Measurements from ENCODE around the gene KIRREL1. TPM values are rescaled to one million over a fixed set of nuclear protein-coding genes. Genes with fewer than 3 reads are reported as not detected.

Gene KIRREL1
- total and polyA plus RNA-seq, 2 experiments from 2014 or later, result 5.1 to 35.2 TPM

DNA sequence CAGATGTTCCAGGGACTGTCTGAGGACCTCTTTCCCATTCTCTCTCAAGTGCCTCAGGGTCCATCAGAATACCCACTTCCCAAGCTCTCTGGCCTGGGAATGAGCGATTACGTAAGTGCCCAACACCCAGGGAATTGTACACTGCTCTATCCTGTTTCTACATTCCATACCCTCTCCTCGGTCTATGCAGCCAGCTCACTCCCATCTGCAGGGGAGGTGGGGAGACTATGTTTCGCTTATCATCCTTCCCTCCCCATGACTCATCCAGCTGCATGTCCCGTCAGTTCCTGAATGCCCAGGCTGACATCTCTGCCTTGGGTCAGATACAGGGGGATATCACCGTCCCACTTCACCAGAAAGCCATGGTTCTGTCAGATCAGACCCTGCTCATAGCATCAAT, 152.7 kb downstream of the KIRREL1 start:
- no peak overlapping the region for H3K4me3 Mint-ChIP-seq
- no peaks in the 10 kb centered on the region; the same call in 2 of the 3 replicates for H3K9me3 Mint-ChIP-seq
- Histone ChIP-seq H3K4me1 (ENCODE audit: insufficient read depth) (no peaks in the 10 kb centered on the region), H3K27me3 (ENCODE audit: insufficient read depth) (peaks cover 15% of the 10 kb centered on the region; the same call in 1 of the 2 replicates), H3K79me2 (replicated peaks; ENCODE audit: insufficient read depth) (no peaks in the 10 kb centered on the region), H3K4me2 (no peak overlapping the region), H3K36me3 (ENCODE audit: insufficient read depth) (no peaks in the 10 kb centered on the region; the same call in 1 of the 2 replicates), H3K9me2 (ENCODE audit: insufficient read depth) (peaks cover 26% of the 10 kb centered on the region), H4K20me1 (replicated peaks; ENCODE audit: insufficient read depth) (no peaks in the 10 kb centered on the region), H2AFZ (no peak overlapping the region), H3K4me3 (no peak overlapping the region), H3F3A (replicated peaks; ENCODE audit: low read depth) (no peaks in the 10 kb centered on the region), H3K27ac (ENCODE audit: low read depth) (no peak overlapping the region)
- DNase-seq (ENCODE audit: low spot score) (no peak), ATAC-seq (no peak)
- peaks cover 7% of the 10 kb centered on the region for H3K27me3 Mint-ChIP-seq (ENCODE audit: insufficient read depth, low read depth, poor library complexity)
- H3K27ac Mint-ChIP-seq, result no peak overlapping the region
- H3K4me1 Mint-ChIP-seq, result no peaks in the 10 kb centered on the region; the same call in 2 of the 3 replicates
- TF ChIP-seq POLR2AphosphoS5 (IDR thresholded peaks at IDR 0.05; ENCODE audit: low read depth) (no peak), CREB1 (CRISPR knock-in tag; IDR thresholded peaks at IDR 0.05; ENCODE audit: low read depth) (no peak), ZNF114 (CRISPR knock-in tag; IDR thresholded peaks at IDR 0.05) (no peak), EZH2 (IDR thresholded peaks at IDR 0.05; ENCODE audit: low read depth, unreplicated experiment) (no peak), STAT1 (IDR thresholded peaks at IDR 0.05; ENCODE audit: unreplicated experiment) (no peak), EZH2phosphoT487 (IDR thresholded peaks at IDR 0.05; ENCODE audit: unreplicated experiment) (no peak), ZNF331 (CRISPR knock-in tag; IDR thresholded peaks at IDR 0.05; ENCODE audit: low read depth) (no peak), JUNB (IDR thresholded peaks at IDR 0.05; ENCODE audit: unreplicated experiment) (no peak)
- TF ChIP-seq, protein P1, sequence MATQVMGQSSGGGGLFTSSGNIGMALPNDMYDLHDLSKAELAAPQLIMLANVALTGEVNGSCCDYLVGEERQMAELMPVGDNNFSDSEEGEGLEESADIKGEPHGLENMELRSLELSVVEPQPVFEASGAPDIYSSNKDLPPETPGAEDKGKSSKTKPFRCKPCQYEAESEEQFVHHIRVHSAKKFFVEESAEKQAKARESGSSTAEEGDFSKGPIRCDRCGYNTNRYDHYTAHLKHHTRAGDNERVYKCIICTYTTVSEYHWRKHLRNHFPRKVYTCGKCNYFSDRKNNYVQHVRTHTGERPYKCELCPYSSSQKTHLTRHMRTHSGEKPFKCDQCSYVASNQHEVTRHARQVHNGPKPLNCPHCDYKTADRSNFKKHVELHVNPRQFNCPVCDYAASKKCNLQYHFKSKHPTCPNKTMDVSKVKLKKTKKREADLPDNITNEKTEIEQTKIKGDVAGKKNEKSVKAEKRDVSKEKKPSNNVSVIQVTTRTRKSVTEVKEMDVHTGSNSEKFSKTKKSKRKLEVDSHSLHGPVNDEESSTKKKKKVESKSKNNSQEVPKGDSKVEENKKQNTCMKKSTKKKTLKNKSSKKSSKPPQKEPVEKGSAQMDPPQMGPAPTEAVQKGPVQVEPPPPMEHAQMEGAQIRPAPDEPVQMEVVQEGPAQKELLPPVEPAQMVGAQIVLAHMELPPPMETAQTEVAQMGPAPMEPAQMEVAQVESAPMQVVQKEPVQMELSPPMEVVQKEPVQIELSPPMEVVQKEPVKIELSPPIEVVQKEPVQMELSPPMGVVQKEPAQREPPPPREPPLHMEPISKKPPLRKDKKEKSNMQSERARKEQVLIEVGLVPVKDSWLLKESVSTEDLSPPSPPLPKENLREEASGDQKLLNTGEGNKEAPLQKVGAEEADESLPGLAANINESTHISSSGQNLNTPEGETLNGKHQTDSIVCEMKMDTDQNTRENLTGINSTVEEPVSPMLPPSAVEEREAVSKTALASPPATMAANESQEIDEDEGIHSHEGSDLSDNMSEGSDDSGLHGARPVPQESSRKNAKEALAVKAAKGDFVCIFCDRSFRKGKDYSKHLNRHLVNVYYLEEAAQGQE (IDR thresholded peaks at IDR 0.05; ENCODE audit: unreplicated experiment), result no peak
- TF ChIP-seq, protein P2, sequence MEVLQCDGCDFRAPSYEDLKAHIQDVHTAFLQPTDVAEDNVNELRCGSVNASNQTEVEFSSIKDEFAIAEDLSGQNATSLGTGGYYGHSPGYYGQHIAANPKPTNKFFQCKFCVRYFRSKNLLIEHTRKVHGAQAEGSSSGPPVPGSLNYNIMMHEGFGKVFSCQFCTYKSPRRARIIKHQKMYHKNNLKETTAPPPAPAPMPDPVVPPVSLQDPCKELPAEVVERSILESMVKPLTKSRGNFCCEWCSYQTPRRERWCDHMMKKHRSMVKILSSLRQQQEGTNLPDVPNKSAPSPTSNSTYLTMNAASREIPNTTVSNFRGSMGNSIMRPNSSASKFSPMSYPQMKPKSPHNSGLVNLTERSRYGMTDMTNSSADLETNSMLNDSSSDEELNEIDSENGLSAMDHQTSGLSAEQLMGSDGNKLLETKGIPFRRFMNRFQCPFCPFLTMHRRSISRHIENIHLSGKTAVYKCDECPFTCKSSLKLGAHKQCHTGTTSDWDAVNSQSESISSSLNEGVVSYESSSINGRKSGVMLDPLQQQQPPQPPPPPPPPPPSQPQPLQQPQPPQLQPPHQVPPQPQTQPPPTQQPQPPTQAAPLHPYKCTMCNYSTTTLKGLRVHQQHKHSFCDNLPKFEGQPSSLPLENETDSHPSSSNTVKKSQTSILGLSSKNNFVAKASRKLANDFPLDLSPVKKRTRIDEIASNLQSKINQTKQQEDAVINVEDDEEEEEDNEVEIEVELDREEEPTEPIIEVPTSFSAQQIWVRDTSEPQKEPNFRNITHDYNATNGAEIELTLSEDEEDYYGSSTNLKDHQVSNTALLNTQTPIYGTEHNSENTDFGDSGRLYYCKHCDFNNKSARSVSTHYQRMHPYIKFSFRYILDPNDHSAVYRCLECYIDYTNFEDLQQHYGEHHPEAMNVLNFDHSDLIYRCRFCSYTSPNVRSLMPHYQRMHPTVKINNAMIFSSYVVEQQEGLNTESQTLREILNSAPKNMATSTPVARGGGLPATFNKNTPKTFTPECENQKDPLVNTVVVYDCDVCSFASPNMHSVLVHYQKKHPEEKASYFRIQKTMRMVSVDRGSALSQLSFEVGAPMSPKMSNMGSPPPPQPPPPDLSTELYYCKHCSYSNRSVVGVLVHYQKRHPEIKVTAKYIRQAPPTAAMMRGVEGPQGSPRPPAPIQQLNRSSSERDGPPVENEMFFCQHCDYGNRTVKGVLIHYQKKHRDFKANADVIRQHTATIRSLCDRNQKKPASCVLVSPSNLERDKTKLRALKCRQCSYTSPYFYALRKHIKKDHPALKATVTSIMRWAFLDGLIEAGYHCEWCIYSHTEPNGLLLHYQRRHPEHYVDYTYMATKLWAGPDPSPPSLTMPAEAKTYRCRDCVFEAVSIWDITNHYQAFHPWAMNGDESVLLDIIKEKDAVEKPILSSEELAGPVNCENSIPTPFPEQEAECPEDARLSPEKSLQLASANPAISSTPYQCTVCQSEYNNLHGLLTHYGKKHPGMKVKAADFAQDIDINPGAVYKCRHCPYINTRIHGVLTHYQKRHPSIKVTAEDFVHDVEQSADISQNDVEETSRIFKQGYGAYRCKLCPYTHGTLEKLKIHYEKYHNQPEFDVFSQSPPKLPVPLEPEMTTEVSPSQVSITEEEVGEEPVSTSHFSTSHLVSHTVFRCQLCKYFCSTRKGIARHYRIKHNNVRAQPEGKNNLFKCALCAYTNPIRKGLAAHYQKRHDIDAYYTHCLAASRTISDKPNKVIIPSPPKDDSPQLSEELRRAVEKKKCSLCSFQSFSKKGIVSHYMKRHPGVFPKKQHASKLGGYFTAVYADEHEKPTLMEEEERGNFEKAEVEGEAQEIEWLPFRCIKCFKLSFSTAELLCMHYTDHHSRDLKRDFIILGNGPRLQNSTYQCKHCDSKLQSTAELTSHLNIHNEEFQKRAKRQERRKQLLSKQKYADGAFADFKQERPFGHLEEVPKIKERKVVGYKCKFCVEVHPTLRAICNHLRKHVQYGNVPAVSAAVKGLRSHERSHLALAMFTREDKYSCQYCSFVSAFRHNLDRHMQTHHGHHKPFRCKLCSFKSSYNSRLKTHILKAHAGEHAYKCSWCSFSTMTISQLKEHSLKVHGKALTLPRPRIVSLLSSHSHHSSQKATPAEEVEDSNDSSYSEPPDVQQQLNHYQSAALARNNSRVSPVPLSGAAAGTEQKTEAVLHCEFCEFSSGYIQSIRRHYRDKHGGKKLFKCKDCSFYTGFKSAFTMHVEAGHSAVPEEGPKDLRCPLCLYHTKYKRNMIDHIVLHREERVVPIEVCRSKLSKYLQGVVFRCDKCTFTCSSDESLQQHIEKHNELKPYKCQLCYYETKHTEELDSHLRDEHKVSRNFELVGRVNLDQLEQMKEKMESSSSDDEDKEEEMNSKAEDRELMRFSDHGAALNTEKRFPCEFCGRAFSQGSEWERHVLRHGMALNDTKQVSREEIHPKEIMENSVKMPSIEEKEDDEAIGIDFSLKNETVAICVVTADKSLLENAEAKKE (CRISPR knock-in tag; IDR thresholded peaks at IDR 0.05), result no peak
- H3K36me3 Mint-ChIP-seq (ENCODE audit: low read depth), result no peaks in the 10 kb centered on the region

Data from GM23338 (cell line).